ENCODE data around the gene PARM1.

The PARM1 gene

DNA sequence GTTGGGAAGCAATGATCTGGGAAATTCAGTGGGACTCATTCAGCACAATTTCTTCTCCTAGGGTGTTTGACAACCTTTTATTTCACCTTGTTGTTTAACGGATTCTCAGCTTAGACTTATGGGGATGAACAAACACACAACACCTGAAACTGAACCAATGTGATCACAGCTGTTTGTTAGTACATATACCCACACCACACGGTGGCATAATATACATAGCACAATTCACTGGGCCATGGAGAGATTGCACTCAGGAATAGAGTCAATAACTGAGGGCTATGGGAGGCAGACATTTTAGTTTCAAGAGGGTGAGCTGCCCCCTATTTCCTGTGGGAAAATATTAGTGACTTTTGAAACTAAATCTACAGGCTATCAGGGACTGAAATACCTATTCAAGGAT, 148.0 kb downstream of the PARM1 start:
- Histone ChIP-seq H3K4me3 (replicated peaks; ENCODE audit: insufficient read depth, low read length) (no peak overlapping the region), H3K27me3 (ENCODE audit: insufficient read depth, poor library complexity, severe bottlenecking) (no peaks in the 10 kb centered on the region), H3K27ac (replicated peaks) (no peak overlapping the region)
- DNase-seq (ENCODE audit: low read depth in 1 of 2, low spot score in 1 of 2) = no peak
- TF ChIP-seq SPI1 (IDR thresholded peaks at IDR 0.05; ENCODE audit: borderline replicate concordance, low read depth) (no peak), GABPA (IDR thresholded peaks at IDR 0.05; ENCODE audit: low read depth) (no peak), POLR2AphosphoS5 (IDR thresholded peaks at IDR 0.05; ENCODE audit: low read depth) (no peak)
- TF ChIP-seq, protein P1, sequence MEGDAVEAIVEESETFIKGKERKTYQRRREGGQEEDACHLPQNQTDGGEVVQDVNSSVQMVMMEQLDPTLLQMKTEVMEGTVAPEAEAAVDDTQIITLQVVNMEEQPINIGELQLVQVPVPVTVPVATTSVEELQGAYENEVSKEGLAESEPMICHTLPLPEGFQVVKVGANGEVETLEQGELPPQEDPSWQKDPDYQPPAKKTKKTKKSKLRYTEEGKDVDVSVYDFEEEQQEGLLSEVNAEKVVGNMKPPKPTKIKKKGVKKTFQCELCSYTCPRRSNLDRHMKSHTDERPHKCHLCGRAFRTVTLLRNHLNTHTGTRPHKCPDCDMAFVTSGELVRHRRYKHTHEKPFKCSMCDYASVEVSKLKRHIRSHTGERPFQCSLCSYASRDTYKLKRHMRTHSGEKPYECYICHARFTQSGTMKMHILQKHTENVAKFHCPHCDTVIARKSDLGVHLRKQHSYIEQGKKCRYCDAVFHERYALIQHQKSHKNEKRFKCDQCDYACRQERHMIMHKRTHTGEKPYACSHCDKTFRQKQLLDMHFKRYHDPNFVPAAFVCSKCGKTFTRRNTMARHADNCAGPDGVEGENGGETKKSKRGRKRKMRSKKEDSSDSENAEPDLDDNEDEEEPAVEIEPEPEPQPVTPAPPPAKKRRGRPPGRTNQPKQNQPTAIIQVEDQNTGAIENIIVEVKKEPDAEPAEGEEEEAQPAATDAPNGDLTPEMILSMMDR (IDR thresholded peaks at IDR 0.05; ENCODE audit: insufficient read depth, low read length) = no peak
- TF ChIP-seq, protein P2, sequence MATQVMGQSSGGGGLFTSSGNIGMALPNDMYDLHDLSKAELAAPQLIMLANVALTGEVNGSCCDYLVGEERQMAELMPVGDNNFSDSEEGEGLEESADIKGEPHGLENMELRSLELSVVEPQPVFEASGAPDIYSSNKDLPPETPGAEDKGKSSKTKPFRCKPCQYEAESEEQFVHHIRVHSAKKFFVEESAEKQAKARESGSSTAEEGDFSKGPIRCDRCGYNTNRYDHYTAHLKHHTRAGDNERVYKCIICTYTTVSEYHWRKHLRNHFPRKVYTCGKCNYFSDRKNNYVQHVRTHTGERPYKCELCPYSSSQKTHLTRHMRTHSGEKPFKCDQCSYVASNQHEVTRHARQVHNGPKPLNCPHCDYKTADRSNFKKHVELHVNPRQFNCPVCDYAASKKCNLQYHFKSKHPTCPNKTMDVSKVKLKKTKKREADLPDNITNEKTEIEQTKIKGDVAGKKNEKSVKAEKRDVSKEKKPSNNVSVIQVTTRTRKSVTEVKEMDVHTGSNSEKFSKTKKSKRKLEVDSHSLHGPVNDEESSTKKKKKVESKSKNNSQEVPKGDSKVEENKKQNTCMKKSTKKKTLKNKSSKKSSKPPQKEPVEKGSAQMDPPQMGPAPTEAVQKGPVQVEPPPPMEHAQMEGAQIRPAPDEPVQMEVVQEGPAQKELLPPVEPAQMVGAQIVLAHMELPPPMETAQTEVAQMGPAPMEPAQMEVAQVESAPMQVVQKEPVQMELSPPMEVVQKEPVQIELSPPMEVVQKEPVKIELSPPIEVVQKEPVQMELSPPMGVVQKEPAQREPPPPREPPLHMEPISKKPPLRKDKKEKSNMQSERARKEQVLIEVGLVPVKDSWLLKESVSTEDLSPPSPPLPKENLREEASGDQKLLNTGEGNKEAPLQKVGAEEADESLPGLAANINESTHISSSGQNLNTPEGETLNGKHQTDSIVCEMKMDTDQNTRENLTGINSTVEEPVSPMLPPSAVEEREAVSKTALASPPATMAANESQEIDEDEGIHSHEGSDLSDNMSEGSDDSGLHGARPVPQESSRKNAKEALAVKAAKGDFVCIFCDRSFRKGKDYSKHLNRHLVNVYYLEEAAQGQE (IDR thresholded peaks at IDR 0.05; ENCODE audit: insufficient replicate concordance, low read depth) = no peak

DNA sequence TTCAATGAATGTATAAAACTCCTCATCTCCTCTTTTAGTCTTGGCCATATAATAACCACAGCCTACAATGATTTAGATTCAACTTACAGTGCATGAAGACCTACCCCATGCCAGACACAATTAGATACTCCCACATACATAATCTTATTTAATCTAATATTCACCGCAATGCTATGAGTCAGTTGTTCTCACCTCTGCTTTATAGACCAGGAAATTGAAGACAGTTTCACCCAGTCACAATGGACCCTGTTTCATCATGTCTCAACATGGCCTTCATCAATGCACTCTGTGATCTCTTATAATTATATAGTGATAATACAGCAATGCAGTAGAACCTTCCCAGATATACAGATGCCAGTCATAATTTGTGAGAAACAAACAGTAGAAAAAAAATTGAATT, 148.6 kb downstream of the PARM1 start:
- TF ChIP-seq GABPA (IDR thresholded peaks at IDR 0.05; ENCODE audit: low read depth) = no peak
- TF ChIP-seq, protein P1 (IDR thresholded peaks at IDR 0.05; ENCODE audit: insufficient read depth, low read length) = no peak
- TF ChIP-seq SPI1 (IDR thresholded peaks at IDR 0.05; ENCODE audit: borderline replicate concordance, low read depth) = no peak
- TF ChIP-seq, protein P2 (IDR thresholded peaks at IDR 0.05; ENCODE audit: insufficient replicate concordance, low read depth) = no peak
- no peak for TF ChIP-seq POLR2AphosphoS5 (IDR thresholded peaks at IDR 0.05; ENCODE audit: low read depth)
- H3K27ac ChIP-seq (replicated peaks) = no peak overlapping the region

DNA sequence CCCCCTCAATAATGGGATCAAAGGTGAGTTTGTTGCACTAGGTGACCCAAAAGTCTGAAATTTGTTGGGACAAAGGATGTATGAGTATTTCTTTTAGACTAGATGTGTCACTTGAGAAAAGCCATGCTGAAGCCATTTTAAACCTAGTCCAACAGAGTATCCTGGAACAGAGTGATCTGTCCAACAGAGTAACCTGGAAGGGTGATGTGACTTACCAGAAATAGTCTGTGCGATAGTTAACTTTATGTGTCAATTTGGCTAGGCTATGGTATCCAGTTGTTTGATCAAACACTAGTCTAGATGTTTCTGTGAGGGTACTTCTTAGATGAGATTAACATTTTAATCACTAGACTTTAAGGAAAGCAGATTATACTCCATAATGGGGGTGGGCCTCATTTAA, 154.5 kb downstream of the PARM1 start:
- TF ChIP-seq, protein P2 (IDR thresholded peaks at IDR 0.05; ENCODE audit: insufficient replicate concordance, low read depth) = no peak
- no peak for TF ChIP-seq SPI1 (IDR thresholded peaks at IDR 0.05; ENCODE audit: borderline replicate concordance, low read depth)
- no peak for TF ChIP-seq POLR2AphosphoS5 (IDR thresholded peaks at IDR 0.05; ENCODE audit: low read depth)
- TF ChIP-seq, protein P1 (IDR thresholded peaks at IDR 0.05; ENCODE audit: insufficient read depth, low read length) = no peak
- TF ChIP-seq GABPA (IDR thresholded peaks at IDR 0.05; ENCODE audit: low read depth) = no peak
- H3K27me3 ChIP-seq (ENCODE audit: insufficient read depth, poor library complexity, severe bottlenecking) = no peaks in the 10 kb centered on the region
- DNase-seq (ENCODE audit: low read depth in 1 of 2, low spot score in 1 of 2) = no peak
- H3K27ac ChIP-seq (replicated peaks) = no peak overlapping the region
- H3K4me3 ChIP-seq (replicated peaks; ENCODE audit: insufficient read depth, low read length) = no peak overlapping the region

More for the DNA sequence above, 148.6 kb downstream of the PARM1 start:
- no peak overlapping the region for H3K4me3 ChIP-seq (replicated peaks; ENCODE audit: insufficient read depth, low read length)
- no peak for DNase-seq (ENCODE audit: low read depth in 1 of 2, low spot score in 1 of 2)
- no peaks in the 10 kb centered on the region for H3K27me3 ChIP-seq (ENCODE audit: insufficient read depth, poor library complexity, severe bottlenecking)
